Breast epithelium (tissue), 3 donors: Measurements from ENCODE around the gene THY1.

Experiments used
- POLR2A ChIP-seq: fragments of 450-650 bp; IDR thresholded peaks from one replicate; pipeline ENCODE4 v1.6.1; 2016; ENCODE audit warnings: antibody characterized with exemption, mild to moderate bottlenecking, moderate library complexity
- TF ChIP-seq, protein P1 (sequence below), 3 donors: fragments of 450-650 bp; IDR thresholded peaks; one replicate each; pipeline ENCODE4 v1.5.1; 2016 to 2017; ENCODE audit warnings: antibody characterized with exemption in 3 of 3, mild to moderate bottlenecking in 3 of 3, moderate library complexity in 3 of 3

DNA sequence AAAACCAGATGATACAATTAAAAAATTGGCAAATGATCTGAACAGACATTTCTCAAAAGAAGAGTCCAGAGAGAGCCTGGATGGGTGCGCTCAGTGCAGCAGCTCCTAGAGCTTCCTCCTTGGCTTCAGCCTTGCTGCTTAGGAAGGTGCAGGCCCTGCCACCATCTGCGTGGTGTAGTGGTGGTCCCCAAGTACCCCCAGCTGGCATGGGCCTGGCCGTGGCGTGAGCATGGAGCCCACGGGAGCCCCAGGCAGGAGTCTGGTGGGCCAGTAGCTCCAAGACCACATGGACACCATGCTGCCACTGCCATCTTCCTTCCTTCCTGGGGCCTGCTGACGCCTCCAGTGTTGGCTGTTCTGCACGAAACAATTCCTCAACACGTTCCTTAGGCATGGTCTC is 20.5 kb downstream of the THY1 start:
- TF ChIP-seq, protein P1, sequence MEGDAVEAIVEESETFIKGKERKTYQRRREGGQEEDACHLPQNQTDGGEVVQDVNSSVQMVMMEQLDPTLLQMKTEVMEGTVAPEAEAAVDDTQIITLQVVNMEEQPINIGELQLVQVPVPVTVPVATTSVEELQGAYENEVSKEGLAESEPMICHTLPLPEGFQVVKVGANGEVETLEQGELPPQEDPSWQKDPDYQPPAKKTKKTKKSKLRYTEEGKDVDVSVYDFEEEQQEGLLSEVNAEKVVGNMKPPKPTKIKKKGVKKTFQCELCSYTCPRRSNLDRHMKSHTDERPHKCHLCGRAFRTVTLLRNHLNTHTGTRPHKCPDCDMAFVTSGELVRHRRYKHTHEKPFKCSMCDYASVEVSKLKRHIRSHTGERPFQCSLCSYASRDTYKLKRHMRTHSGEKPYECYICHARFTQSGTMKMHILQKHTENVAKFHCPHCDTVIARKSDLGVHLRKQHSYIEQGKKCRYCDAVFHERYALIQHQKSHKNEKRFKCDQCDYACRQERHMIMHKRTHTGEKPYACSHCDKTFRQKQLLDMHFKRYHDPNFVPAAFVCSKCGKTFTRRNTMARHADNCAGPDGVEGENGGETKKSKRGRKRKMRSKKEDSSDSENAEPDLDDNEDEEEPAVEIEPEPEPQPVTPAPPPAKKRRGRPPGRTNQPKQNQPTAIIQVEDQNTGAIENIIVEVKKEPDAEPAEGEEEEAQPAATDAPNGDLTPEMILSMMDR (IDR thresholded peaks at IDR 0.05): no peak
- no peak for TF ChIP-seq POLR2A
